Activated T-cell treated with anti-CD3 and anti-CD28 coated beads for 1 hour (primary cell): ENCODE measurements around the gene AMPD3.

Source experiments
- DNase-seq: peaks from one replicate; pipeline ENCODE4 v3.0.0-alpha.2; 2020; ENCODE audit warnings: low read depth

Gene AMPD3

GRCh38 chr11:10438458-10438857 lies 16.6 kb upstream of the AMPD3 start:
- no peak for DNase-seq

DNA sequence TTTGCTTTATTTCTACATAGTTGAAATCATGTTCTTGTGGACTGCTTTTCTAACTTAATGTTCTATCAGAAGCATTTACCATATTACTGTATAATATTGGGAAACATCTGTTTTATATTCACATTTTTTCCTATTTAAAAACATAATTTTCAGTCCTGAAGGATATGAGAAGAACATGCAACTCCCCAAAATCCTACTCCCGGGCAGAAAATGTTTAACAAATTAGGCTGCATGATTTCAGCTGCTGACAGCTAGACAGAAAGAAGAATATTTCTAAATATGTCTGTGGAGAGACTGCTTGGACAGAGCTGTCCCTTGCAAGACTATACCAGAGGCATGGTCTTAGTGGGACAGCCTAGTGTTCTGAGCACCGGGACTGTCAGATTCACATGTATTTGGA lies 15.7 kb upstream of the AMPD3 start:
- DNase-seq = no peak

DNA sequence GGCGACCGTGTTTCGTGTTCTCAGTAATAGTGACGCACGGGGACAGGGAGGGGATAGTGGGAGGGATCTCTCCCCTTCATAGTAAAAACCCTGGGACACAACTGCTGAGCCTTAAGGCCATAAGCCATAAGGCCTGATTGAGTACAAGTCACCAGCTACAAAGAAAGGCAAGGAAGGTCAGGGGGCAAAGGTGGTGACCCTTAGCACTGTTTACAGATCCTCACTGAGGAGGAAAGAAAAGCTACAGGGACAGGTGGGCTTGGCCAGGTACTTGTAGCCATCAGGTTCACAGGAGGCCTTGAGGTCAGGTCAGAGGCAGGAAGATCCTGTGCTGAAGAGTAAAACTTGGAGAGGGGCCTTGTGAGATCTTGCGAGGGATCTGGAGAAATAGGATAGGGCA lies 15.1 kb upstream of the AMPD3 start:
- DNase-seq = no peak

- DNase-seq = no peak
Measured at GRCh38 chr11:10440401-10440800, 14.7 kb upstream of the AMPD3 start.

- no peak for DNase-seq
Measured at GRCh38 chr11:10441091-10441490, 14.0 kb upstream of the AMPD3 start.

DNA sequence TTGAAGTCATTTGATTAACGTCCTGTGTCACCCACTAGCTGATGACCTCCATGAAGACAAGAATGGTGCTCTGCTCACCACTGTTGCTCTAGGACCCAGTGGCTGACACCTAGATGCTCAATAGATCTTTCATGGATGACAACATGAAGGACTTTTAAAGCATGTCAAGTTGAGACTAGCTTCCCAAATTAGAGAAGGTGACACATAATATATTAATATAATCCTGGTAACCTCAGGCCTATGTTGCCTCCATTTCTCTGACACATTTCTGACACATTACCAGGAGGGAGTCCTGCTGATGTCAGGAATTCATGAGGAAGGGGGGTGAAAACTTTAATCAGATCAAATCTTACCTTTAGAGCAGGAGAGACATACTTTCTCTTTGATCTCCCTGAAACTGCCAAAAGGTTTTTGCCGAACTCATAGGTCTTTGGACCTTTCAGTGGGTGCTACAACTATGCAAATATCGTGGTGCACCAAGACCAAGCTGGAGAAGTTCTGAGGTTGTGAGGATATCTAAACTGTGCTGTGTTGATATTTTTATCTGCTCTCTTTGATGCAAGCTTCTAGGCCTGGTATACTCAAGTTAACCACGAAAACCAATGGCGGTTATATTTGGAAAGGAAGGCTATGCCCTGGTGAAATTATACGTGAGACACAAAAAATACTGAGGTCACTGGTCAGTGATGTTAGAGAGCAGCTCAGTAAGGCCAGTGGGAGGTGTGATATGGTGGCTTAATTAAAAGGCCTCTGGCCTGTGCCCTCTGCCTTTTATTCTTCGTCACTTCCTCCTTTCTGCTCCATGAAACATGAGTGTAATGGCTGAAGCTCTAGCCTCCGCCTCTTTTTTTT lies 13.2 kb upstream of the AMPD3 start:
- no peak for DNase-seq

- no peak for DNase-seq
Measured at GRCh38 chr11:10443152-10443551, 11.9 kb upstream of the AMPD3 start.

GRCh38 chr11:10443721-10444235 lies 11.3 kb upstream of the AMPD3 start:
- DNase-seq = no peak

DNA sequence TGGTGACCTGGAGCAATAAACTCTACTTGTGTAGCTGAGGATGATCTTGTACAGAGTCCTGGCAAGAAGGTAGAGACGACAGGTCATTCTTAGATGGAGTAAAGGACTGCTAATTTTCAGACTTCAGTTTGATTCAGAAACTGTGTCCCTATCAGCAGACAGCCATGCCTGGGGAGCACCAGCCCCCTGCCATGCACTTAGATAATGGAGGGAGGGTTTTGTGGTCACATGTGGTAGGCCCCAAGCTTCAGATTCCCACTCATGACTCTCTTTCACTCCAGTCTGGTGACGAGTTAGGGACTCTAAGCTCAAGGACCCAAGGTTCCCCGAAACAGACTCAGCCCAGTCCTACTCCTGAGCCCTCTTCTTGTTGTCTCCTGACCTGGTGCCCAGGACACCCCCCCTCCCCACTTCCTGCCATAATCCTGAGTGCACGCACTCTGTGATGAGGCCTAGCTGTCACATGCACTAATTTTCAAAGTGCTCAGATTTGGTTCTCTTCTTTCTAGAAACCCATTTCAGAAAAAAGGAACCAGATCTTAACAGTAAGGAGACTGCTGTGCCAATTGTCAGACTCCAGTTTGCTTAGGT lies 10.2 kb upstream of the AMPD3 start:
- DNase-seq = no peak

DNA sequence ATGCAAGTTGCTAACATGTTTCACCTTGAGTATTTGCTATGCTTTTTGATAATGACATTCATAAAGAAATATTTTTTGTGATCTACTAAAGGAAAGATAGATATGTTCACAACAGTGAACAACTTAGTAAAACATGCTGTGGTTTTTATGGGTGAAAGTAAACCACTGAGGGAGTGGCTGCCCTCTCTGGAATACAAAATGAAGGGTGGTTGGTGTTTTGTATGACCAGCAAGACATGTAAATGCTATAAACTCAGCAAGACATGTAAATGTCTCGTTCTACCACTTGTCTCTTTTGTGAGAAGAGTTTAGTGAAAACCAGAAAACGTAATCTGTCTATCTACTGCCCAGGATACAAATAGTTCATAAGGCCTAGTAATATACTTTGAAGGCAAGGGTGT lies 7.6 kb upstream of the AMPD3 start:
- no peak for DNase-seq

GRCh38 chr11:10450462-10451425 lies 4.3 kb upstream of the AMPD3 start:
- peak; percentile 49 for DNase-seq

DNA sequence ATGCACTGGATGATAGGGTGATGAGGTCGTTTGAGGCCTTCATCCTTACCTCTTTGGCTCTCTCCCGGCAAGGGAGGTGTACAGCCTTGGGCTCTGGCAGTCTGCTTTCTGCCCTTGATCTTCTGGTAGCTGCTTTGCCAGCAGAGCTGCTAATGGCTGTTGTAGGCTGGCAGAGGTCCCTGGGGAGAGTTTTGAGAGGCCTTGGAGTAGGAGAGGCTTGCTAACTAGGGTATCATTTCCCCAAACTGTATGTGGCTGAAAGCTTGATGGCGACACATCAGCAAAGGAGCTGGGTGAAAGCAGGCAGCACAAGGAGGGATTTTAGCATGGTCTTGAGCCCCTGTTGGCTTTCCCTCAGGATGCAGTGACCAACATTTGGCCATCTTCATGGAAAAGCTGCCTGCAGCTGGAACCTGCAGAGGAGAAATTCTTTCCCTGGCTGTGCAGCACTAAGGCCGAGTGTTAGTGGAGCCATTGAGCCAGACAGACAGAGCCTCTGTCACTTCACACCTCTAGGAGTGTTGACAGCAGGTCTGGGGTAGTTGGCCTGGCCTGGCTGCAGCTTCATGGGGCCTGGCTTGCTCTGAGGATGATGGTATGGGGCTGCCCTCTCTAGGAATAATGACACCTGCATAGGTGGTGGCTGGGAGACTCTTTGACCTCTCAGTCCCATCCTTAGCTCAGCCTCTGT lies 3.5 kb upstream of the AMPD3 start:
- DNase-seq = no peak

DNA sequence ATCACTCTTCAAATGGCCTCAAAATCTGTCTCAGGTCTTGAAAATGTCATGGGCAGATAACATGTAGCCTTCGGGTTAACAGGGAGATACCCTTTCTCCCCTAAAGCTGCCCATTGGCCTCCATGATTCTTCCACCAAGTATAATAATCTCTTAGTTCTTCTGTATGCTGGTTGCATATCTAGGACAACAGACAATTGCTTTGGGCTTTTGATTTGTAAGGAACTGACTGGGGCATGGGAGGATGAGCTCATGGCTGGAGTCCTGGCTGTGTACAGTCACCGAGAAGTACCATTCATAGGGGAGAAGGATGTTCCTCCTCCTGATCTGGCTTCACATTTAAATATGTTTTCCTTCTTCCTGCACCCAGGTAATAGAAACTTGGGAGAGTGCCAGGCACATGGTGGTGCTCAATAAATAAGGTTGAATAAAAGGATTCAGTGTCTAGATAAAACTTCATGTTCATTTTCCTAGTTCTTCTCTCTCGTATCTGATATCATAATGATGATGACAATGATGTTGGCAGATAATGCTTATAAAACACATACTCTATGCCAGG lies 2.8 kb upstream of the AMPD3 start:
- DNase-seq = no peak

DNA sequence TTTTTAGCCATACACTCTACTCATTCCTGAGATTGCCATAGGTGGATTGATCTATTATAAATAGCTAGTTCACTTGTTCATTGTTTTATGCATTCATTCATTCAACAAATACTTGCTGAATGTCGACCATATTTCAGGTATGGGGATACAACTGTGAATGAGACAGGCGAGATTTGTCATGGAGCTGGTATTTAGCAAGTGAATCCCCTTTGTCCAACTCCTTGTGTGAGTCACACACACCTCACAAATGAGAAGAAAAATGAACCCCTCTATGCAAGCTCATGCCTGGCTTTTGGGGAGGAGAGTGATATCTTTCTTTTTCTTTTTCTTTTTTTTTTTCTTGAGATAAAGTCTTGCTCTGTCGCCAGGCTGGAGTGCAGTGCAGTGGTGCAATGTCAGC lies 1.8 kb upstream of the AMPD3 start:
- DNase-seq = no peak

- peak; percentile 56 for DNase-seq
Measured at GRCh38 chr11:10455637-10456487, 798 bp downstream of the AMPD3 start.

- DNase-seq = no peak
Measured at GRCh38 chr11:10456519-10456918, 1.5 kb downstream of the AMPD3 start.

DNA sequence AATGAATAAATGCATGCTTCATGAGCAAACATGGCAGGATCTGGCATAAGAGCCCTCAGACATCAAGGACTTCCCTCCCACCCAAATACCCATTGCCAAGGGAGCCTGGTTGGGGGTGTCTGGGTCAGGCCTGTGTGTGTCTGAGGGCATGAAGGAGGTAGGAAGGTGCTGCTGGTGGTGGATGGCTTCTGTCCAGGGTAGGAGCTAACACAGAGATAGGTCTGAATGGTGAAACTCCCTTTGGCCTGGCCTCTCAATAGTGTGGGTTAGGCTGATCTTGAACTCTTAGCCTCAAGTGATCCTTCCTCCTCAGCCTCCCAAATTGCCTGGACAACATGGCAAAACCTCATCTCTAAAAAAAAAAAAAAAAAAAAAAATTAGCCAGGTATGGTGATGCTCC lies 2.8 kb downstream of the AMPD3 start:
- no peak for DNase-seq

GRCh38 chr11:10459029-10459970 lies 4.2 kb downstream of the AMPD3 start:
- DNase-seq = peak; percentile 41

DNA sequence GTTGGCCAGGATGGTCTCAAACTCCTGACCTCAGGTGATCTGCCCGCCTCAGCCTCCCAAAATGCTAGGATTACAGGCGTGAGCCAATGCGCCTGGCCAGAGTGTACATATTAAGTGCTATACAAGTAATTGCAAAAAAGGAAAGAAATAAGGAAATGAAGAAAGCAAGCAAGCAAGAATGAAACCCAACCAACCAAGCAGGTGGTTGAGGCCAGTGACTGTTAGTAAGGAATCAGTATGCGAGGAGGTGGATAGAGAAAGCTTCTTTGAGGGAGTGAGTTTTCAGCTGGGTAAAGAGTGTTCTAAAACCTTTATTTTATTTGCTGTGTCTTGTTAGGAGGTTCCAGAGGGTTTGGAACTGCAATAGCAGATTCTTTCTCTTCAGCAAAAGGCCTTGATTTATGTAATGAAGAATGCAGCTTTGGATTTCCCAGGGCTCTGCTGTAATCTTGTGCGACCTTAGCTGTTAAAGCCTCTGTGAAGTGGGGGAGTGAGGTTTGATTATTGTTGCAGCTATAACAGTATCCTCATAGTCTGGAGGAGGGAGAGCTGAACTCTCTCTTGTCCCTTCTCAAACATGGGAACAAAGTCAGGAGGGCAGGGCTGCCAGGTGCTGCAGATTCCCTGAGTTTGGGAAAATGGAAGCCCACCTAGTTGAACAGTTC lies 5.7 kb downstream of the AMPD3 start:
- DNase-seq = no peak
